Measurements from ENCODE around the gene KLHDC9. TPM values are rescaled to one million over a fixed set of nuclear protein-coding genes. Genes with fewer than 3 reads are reported as not detected.

KLHDC9 gene
- polyA plus RNA-seq, 2 of the 4 experiments (the other 2 are of a cell fraction) = 1.2 to 3.6 TPM

GRCh38 chr1:161073474-161074121, 24.6 kb upstream of the KLHDC9 start (continued):
- TF ChIP-seq E2F6 (IDR thresholded peaks at IDR 0.05; ENCODE audit: borderline replicate concordance, low read depth) = no peak
- no peak for TF ChIP-seq HOXA7 (CRISPR knock-in tag; IDR thresholded peaks at IDR 0.05)
- no peak for TF ChIP-seq EP300 (IDR thresholded peaks at IDR 0.05)
- TF ChIP-seq CEBPB (IDR thresholded peaks at IDR 0.05) = no peak

- FAIRE-seq (no peak), DNase-seq (ENCODE audit: low read depth in 1 of 2, low spot score in 1 of 2) (peak in 1 of 2 experiments; percentile 54), ATAC-seq (peak in 1 of 2 experiments; percentile 18; a peak in 2 of 6 replicates)
- POLR2A ChIA-PET = no interaction called here
- TF ChIP-seq NPAS2 (CRISPR knock-in tag; IDR thresholded peaks at IDR 0.05; ENCODE audit: borderline replicate concordance) (no peak), KDM5A (IDR thresholded peaks at IDR 0.05) (no peak), SREBF2 (IDR thresholded peaks at IDR 0.05) (no peak), SMC3 (IDR thresholded peaks at IDR 0.05) (no peak), MAFK (IDR thresholded peaks at IDR 0.05; ENCODE audit: partially characterized antibody) (no peak), NR3C1 (IDR thresholded peaks at IDR 0.05) (no peak), RCOR1 (IDR thresholded peaks at IDR 0.05; ENCODE audit: low read depth, low read length) (no peak), FOSL2 (IDR thresholded peaks at IDR 0.05) (no peak), FOSL2 (CRISPR knock-in tag; IDR thresholded peaks at IDR 0.05) (no peak), RNF2 (IDR thresholded peaks at IDR 0.05; ENCODE audit: borderline replicate concordance, low read depth) (no peak), BCL3 (IDR thresholded peaks at IDR 0.05) (no peak), ESRRA (IDR thresholded peaks at IDR 0.05; ENCODE audit: borderline replicate concordance, low read length) (no peak), REST (IDR thresholded peaks at IDR 0.05) (no peak)
- Histone ChIP-seq H3K9me3 (no peaks in the 10 kb centered on the region), H3K27ac (peak overlapping the region; percentile 51 to 71), H3K4me1 (peaks cover 27% of the 10 kb centered on the region), H3K4me2 (peak overlapping the region; percentile 16; the same call in 2 of the 3 replicates), H3K4me3 (no peak overlapping the region)
- CTCF ChIA-PET = interaction anchor here (0.9 to 13.9 kb wide), 4 partner anchors 8 to 22 kb away, joined by 3 to 319 read pairs (median 40); partner anchors contain the start of genes KLHDC9 and NECTIN4
- 65% methylated on average over 9 of the region's 12 CpGs for WGBS (ENCODE audit: missing lambda C conversion rate)
Observed at GRCh38 chr1:161074676-161075368, 23.3 kb upstream of the KLHDC9 start.

- ChIA-PET POLR2A (interaction anchor here (0.6 kb wide), 1 partner anchor 283 kb away, joined by 3 read pairs; no protein-coding TSS in a partner anchor), CTCF (interaction anchor here (8.0 to 13.9 kb wide), 2 partner anchors 11 to 21 kb away, joined by 74 to 319 read pairs; partner anchors contain the start of genes KLHDC9 and NECTIN4)
- Histone ChIP-seq H3K9me3 (no peaks in the 10 kb centered on the region), H3K4me1 (peaks cover 28% of the 10 kb centered on the region), H3K27ac (no peak overlapping the region), H3K4me3 (no peak overlapping the region), H3K4me2 (no peak overlapping the region)
- DNase-seq (ENCODE audit: low read depth in 1 of 2, low spot score in 1 of 2) = no peak
- TF ChIP-seq SMC3 (IDR thresholded peaks at IDR 0.05) (no peak), HOXB5 (CRISPR knock-in tag; IDR thresholded peaks at IDR 0.05) (no peak), RNF2 (IDR thresholded peaks at IDR 0.05; ENCODE audit: borderline replicate concordance, low read depth) (no peak), CEBPB (IDR thresholded peaks at IDR 0.05) (no peak)
- no peak for ATAC-seq
- FAIRE-seq = no peak
Observed at GRCh38 chr1:161076410-161076809, 21.8 kb upstream of the KLHDC9 start.

Measured in A549 (cell line).